Suprapubic skin (tissue), 4 donors: ENCODE data around the gene ARHGAP10.

Experiments
- POLR2A ChIP-seq, 2 donors: fragments of 450-650 bp; IDR thresholded peaks; one replicate each; pipeline ENCODE4 v1.6.1; 2017; ENCODE audit warnings: antibody characterized with exemption in 2 of 2, mild to moderate bottlenecking in 2 of 2, moderate library complexity in 2 of 2
- POLR2AphosphoS5 ChIP-seq, 3 donors: sonication (generic); formaldehyde crosslinking; IDR thresholded peaks; one replicate each; pipeline ENCODE4 v1.6.1; 2017; ENCODE audit warnings: antibody characterized with exemption in 3 of 3
- TF ChIP-seq, protein P1 (sequence below), 2 donors: fragments of 200-600 bp in 1 of 2; fragments of 450-650 bp in 1 of 2; sonication (generic) in 1 of 2; IDR thresholded peaks; one replicate each; pipeline ENCODE4 v1.5.1; 2016 to 2019; ENCODE audit warnings: antibody characterized with exemption in 2 of 2, mild to moderate bottlenecking in 1 of 2, moderate library complexity in 1 of 2

DNA sequence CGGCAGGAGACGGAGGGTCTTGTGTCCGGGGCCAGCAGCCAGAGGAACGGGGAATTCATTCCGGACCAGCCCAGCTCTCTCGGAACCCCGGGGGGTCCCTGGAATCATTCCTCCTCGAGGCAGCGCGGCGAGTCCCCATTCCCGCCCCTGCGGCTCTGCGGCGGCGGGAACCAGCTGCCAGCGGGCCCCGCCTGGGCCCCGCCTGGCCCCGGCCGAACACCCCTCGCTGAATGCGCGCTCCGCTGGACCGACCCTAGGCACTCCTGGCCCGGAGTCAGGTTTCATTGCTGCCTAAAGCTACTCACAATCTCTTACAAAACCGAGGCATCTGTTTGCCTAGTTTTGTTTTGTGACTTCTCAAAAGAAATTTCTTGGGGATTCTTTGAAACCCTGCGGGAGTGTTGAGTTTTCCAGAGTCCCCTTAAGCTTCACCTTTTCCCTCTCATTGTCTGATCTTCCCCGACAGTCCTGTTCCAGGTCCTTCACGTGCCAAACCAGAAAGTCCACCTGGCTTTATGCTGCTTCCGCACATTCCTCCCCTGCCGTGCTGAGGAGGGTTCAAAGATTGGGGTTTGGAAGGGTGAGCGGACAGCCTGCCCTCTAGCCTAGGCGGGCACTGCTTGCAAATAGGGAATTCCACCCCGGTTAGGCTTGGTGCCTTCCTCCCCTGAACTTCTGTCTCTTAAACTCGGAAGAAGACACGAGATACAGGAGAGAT lies 789 bp downstream of the ARHGAP10 start:
- TF ChIP-seq, protein P1, sequence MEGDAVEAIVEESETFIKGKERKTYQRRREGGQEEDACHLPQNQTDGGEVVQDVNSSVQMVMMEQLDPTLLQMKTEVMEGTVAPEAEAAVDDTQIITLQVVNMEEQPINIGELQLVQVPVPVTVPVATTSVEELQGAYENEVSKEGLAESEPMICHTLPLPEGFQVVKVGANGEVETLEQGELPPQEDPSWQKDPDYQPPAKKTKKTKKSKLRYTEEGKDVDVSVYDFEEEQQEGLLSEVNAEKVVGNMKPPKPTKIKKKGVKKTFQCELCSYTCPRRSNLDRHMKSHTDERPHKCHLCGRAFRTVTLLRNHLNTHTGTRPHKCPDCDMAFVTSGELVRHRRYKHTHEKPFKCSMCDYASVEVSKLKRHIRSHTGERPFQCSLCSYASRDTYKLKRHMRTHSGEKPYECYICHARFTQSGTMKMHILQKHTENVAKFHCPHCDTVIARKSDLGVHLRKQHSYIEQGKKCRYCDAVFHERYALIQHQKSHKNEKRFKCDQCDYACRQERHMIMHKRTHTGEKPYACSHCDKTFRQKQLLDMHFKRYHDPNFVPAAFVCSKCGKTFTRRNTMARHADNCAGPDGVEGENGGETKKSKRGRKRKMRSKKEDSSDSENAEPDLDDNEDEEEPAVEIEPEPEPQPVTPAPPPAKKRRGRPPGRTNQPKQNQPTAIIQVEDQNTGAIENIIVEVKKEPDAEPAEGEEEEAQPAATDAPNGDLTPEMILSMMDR (IDR thresholded peaks at IDR 0.05): no peak
- TF ChIP-seq POLR2A (IDR thresholded peaks at IDR 0.05) (no peak), POLR2AphosphoS5 (IDR thresholded peaks at IDR 0.05) (no peak)
